ENCODE results near the gene BHMT2.

Gene BHMT2

DNA sequence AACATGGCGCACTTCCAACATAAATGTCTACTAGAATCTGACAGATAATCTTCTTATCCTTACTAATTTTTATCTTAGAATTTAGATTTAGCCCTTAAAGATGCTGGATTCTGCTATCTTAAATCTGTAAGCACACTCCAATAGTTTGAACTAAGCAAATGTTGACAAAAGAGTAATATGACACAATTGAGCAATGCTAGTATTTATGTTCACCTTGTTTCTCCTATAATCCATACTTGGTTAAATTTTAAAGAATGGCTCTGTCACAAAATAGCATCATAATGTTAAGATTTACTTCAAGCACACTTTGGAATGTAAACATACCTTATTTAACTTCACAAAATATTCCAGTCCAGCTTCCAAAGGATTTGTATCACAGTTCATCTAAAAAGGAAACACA, 45.6 kb upstream of the BHMT2 start:
- Histone ChIP-seq H3K27ac (no peak overlapping the region), H3K36me3 (no peaks in the 10 kb centered on the region), H3K4me3 (ENCODE audit: low read depth in 1 of 2, low read length in 1 of 2) (no peak overlapping the region), H3K27me3 (peaks cover 54% of the 10 kb centered on the region), H3K9me3 (no peaks in the 10 kb centered on the region), H3K4me1 (ENCODE audit: control insufficient read depth in 1 of 2, insufficient read depth in 1 of 2, low read depth in 1 of 2, low read length in 1 of 2) (no peaks in the 10 kb centered on the region)
- no peak for TF ChIP-seq CTCF (IDR thresholded peaks at IDR 0.05)

- TF ChIP-seq CTCF (IDR thresholded peaks at IDR 0.05): peak; percentile 58
- Histone ChIP-seq H3K27ac (no peak overlapping the region), H3K27me3 (peaks cover 46% of the 10 kb centered on the region), H3K36me3 (no peaks in the 10 kb centered on the region), H3K4me1 (ENCODE audit: control insufficient read depth in 1 of 2, insufficient read depth in 1 of 2, low read depth in 1 of 2, low read length in 1 of 2) (no peaks in the 10 kb centered on the region), H3K9me3 (no peaks in the 10 kb centered on the region), H3K4me3 (ENCODE audit: low read depth in 1 of 2, low read length in 1 of 2) (no peak overlapping the region)
These were observed 44.5 kb upstream of the BHMT2 start for GRCh38 chr5:79025054-79025472.

DNA sequence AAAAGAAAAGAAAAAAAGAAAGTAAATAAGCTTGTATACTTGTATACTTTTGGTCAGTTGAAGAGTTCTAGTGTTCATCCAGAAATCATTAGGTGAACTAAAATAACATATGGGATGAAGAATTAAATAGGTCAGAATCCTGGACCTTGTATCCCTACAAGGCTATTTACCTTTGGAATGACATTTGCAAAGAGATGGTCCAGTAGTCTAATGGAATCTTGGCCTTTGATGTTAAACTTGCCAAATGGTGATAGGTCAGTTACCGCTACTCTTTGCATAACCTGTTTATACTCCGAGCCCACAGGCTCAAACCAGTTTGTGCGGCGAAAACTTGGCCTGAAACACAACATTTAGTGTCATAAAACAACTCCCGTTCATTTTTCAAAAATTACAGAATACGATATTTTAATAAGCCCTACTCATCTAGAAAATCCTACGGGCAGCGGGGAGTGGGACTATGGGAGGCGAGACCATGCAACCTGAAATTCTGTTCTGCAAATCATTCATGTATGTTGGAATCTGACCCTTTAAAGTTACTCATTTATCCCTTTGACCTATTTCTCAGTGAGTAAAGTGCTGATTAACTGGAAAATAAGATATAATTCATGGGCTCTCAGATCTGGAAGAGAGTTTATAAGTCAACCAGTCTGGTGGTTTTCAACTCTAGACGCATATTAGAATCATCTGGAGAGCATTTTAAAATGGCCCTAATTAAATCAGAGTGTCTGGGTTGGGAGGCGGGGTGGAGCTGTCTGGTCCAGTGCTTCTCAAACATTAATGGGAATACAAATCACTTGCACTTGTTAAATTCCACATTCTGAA, 38.7 kb upstream of the BHMT2 start:
- H3K27ac ChIP-seq: no peak overlapping the region
- TF ChIP-seq CTCF (IDR thresholded peaks at IDR 0.05): no peak
- H3K4me3 ChIP-seq (ENCODE audit: low read depth in 1 of 2, low read length in 1 of 2): no peak overlapping the region
- H3K4me1 ChIP-seq (ENCODE audit: control insufficient read depth in 1 of 2, insufficient read depth in 1 of 2, low read depth in 1 of 2, low read length in 1 of 2): no peaks in the 10 kb centered on the region
- peaks cover 9% of the 10 kb centered on the region for H3K27me3 ChIP-seq
- no peaks in the 10 kb centered on the region for H3K36me3 ChIP-seq
- H3K9me3 ChIP-seq: no peaks in the 10 kb centered on the region

- Histone ChIP-seq H3K36me3 (no peaks in the 10 kb centered on the region), H3K27ac (no peak overlapping the region), H3K9me3 (no peaks in the 10 kb centered on the region), H3K4me3 (ENCODE audit: low read depth in 1 of 2, low read length in 1 of 2) (no peak overlapping the region), H3K4me1 (ENCODE audit: control insufficient read depth in 1 of 2, insufficient read depth in 1 of 2, low read depth in 1 of 2, low read length in 1 of 2) (no peaks in the 10 kb centered on the region), H3K27me3 (peaks cover 3% of the 10 kb centered on the region)
- no peak for TF ChIP-seq CTCF (IDR thresholded peaks at IDR 0.05)
These were observed 38.1 kb upstream of the BHMT2 start for GRCh38 chr5:79031485-79031867.

- H3K27me3 ChIP-seq: no peaks in the 10 kb centered on the region
- H3K27ac ChIP-seq: no peak overlapping the region
- H3K36me3 ChIP-seq: no peaks in the 10 kb centered on the region
- no peaks in the 10 kb centered on the region for H3K4me1 ChIP-seq (ENCODE audit: control insufficient read depth in 1 of 2, insufficient read depth in 1 of 2, low read depth in 1 of 2, low read length in 1 of 2)
- H3K4me3 ChIP-seq (ENCODE audit: low read depth in 1 of 2, low read length in 1 of 2): no peak overlapping the region
- no peaks in the 10 kb centered on the region for H3K9me3 ChIP-seq
- no peak for TF ChIP-seq CTCF (IDR thresholded peaks at IDR 0.05)
These were observed 37.4 kb upstream of the BHMT2 start for GRCh38 chr5:79032031-79032695.

Measured in neutrophil (primary cell).